Ovary (tissue), 9 donors: ENCODE results near the gene SND1. TPM values are rescaled to one million over a fixed set of nuclear protein-coding genes. Genes with fewer than 3 reads are reported as not detected.

Experiments used
- DNase-seq, 5 donors: peaks; one replicate each; pipeline ENCODE4 v3.0.0-alpha.2; 2019 to 2020
- H3K27ac ChIP-seq, 2 donors: fragments of 200-600 bp; one replicate each; pipeline versions ENCODE4 v1.5.1 to v1.8.0; 2019 to 2022
- H3K27me3 ChIP-seq: fragments of 200-600 bp; one replicate; pipeline ENCODE4 v1.8.0; 2022
- H3K36me3 ChIP-seq: fragments of 200-600 bp; sonication (generic); one replicate; pipeline ENCODE4 v1.5.1; 2019
- H3K4me1 ChIP-seq: one replicate; pipeline ENCODE4 v1.8.1; 2013; ENCODE audit warnings: mild to moderate bottlenecking, moderate library complexity; ENCODE audit not compliant: insufficient read depth
- H3K4me3 ChIP-seq: fragments of 200-600 bp; sonication (generic); one replicate; pipeline ENCODE4 v1.5.1; 2017
- H3K9me3 ChIP-seq, 2 donors: fragments of 200-600 bp in 1 of 2; sonication (generic) in 1 of 2; one replicate each; pipeline versions ENCODE4 v1.5.1 to v1.8.1; 2013 to 2019; ENCODE audit warnings: mild to moderate bottlenecking in 1 of 2, moderate library complexity in 1 of 2
- CTCF ChIP-seq, 3 donors: fragments of 450-650 bp in 2 of 3; fragments of 200-600 bp in 1 of 3; IDR thresholded peaks; one replicate each; pipeline versions ENCODE4 v1.5.1 to v1.8.0; 2016 to 2022; ENCODE audit warnings: antibody characterized with exemption in 3 of 3, mild to moderate bottlenecking in 1 of 3
- EP300 ChIP-seq: sonication (generic); formaldehyde crosslinking; IDR thresholded peaks from one replicate; pipeline ENCODE4 v1.6.1; 2017; ENCODE audit warnings: antibody characterized with exemption
- POLR2A ChIP-seq: fragments of 450-650 bp; IDR thresholded peaks from one replicate; pipeline ENCODE4 v1.6.1; 2017; ENCODE audit warnings: antibody characterized with exemption, mild to moderate bottlenecking, moderate library complexity
- WGBS, 3 donors: extraction: QIAGEN DNeasy Blood & Tissue Kit in 1 of 3; methylation state at CpG; one replicate each; pipeline versions ENCODE4 v1.1.5 to v1.1.7; 2013 to 2017; 5-methylcytosine and 5-hydroxymethylcytosine counted together
- intact Hi-C, 4 donors: fragments of 100-400 bp; cut with DNase I; formaldehyde crosslinking; loops; one replicate each; pipeline versions ENCODE4 v1.11.0 to v1.15.1; 2022 to 2023
- polyA plus RNA-seq, 2 donors: library from polyadenylated mRNA; stranded (reverse); fragments of 200-250 nt in 1 of 2; fragments of 350-450 nt in 1 of 2; fragmentation: Illumina TruSeq in 1 of 2; extraction: RNeasy Lipid Tissue Mini Kit (QIAGEN cat#74804) in 1 of 2; gene quantifications; one replicate each; pipeline ENCODE4 v1.2.3, GENCODE V29; 2013 to 2014
- total RNA-seq, 7 donors: library from RNA; depleted of rRNA in 2 of 7; stranded (reverse); fragments of >200 nt in 2 of 7; fragmentation: NEBNext Ultra II Directional in 3 of 7; extraction: Animal tissue kit (Norgen Biotek cat#: 25700) in 3 of 7; gene quantifications; one replicate each; pipeline versions ENCODE4 v1.1.0 to v1.2.4, GENCODE V29; 2016 to 2023
- donor health status: DM: no; HTN: no; CAD: no; lungs with moderate emphysema.
- donor health status: DM: no; HTN: no; CAD: no.
- donor health status: Bipolar disorder and iron deficiency.
- donor health status: DM: yes; HTN: yes; CAD: no.
- donor health status: DM: no; HTN: no; CAD: no.
- donor health status: DM: yes; HTN: yes; CAD: no.

SND1 gene
- total and polyA plus RNA-seq, 9 donors, result 91.4 to 297 (median 182) TPM

DNA sequence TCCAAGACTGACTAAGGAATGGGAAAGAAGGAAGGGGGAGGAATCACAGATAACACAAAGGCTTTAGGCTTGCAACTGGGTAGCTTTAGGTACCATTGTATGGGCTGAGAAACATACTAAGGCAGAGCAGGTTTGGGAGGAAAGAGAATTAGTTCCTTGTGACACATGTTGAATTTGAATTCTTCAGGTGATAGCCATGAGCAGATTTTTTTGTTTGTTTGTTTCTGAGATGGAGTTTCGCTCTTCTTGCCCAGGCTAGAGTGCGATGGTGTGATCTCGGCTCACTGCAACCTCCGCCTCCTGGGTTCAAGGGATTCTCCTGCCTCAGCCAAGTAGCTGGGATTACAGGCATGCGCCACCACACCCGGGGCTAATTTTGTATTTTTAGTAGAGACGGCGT lies 4.4 kb upstream of the SND1 start:
- no peak for TF ChIP-seq POLR2A
- no peak for TF ChIP-seq EP300
- TF ChIP-seq CTCF (IDR thresholded peaks at IDR 0.05), result no peak
- Histone ChIP-seq H3K27ac (no peak overlapping the region), H3K36me3 (no peaks in the 10 kb centered on the region), H3K4me1 (no peaks in the 10 kb centered on the region), H3K9me3 (no peaks in the 10 kb centered on the region), H3K4me3 (no peak overlapping the region), H3K27me3 (no peaks in the 10 kb centered on the region)
- DNase-seq, result no peak
- 95 to 97% (median 96%) methylated on average over 8 of the region's 8 CpGs for WGBS, 3 donors
- intact Hi-C loops, result no loop called here

DNA sequence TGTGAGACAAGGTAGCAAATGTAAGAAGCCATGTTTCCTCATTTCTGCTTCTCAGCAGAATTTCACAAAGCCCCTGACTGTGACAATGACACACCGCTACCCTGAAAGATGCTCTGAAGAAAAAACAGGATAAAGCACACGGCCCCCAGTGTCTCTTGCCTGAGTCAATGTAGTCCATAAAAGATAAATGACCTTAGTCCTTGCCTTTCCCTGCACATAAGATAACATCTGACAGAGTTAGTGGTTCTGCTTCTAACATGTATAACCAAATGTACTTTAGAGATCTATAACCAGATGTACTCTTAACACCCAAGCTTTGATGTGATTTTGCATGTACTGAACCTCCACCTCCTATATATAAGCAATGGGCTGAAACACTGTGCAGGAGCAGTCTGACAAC lies 3.0 kb upstream of the SND1 start:
- Histone ChIP-seq H3K36me3 (no peaks in the 10 kb centered on the region), H3K27me3 (no peaks in the 10 kb centered on the region), H3K4me3 (no peak overlapping the region), H3K27ac (no peak overlapping the region), H3K9me3 (no peaks in the 10 kb centered on the region), H3K4me1 (peaks cover 3% of the 10 kb centered on the region)
- intact Hi-C loops, result no loop called here
- DNase-seq, result no peak
- no peak for TF ChIP-seq CTCF (IDR thresholded peaks at IDR 0.05)
- no peak for TF ChIP-seq EP300
- TF ChIP-seq POLR2A, result no peak
- 58 to 75% (median 68%) methylated on average over 2 of the region's 2 CpGs for WGBS, 3 donors

- peak overlapping the region; percentile 87 to 95 for H3K27ac ChIP-seq
- intact Hi-C loops, result loop anchor here in 3 of 4 donors (5.0 to 10.0 kb wide), 3 partner anchors 64 to 256 kb away; partner anchors contain the start of genes ARF5 (in 3 of the 3), GCC1 (in 3 of the 3) and ZNF800 (in 1 of the 3)
- peak; percentile 13 to 38 (median 30) for DNase-seq
- peak overlapping the region; percentile 81 for H3K4me3 ChIP-seq
- TF ChIP-seq CTCF (IDR thresholded peaks at IDR 0.05) (no peak), EP300 (no peak), POLR2A (no peak)
- H3K9me3 ChIP-seq, result no peaks in the 10 kb centered on the region
- no peaks in the 10 kb centered on the region for H3K27me3 ChIP-seq
- no peaks in the 10 kb centered on the region for H3K36me3 ChIP-seq
- H3K4me1 ChIP-seq, result peaks cover 8% of the 10 kb centered on the region
- 52 to 59% (median 55%) methylated on average over 28 to 29 of the region's 29 CpGs for WGBS, 3 donors
Observed at GRCh38 chr7:127650847-127651555, 993 bp upstream of the SND1 start.

DNA sequence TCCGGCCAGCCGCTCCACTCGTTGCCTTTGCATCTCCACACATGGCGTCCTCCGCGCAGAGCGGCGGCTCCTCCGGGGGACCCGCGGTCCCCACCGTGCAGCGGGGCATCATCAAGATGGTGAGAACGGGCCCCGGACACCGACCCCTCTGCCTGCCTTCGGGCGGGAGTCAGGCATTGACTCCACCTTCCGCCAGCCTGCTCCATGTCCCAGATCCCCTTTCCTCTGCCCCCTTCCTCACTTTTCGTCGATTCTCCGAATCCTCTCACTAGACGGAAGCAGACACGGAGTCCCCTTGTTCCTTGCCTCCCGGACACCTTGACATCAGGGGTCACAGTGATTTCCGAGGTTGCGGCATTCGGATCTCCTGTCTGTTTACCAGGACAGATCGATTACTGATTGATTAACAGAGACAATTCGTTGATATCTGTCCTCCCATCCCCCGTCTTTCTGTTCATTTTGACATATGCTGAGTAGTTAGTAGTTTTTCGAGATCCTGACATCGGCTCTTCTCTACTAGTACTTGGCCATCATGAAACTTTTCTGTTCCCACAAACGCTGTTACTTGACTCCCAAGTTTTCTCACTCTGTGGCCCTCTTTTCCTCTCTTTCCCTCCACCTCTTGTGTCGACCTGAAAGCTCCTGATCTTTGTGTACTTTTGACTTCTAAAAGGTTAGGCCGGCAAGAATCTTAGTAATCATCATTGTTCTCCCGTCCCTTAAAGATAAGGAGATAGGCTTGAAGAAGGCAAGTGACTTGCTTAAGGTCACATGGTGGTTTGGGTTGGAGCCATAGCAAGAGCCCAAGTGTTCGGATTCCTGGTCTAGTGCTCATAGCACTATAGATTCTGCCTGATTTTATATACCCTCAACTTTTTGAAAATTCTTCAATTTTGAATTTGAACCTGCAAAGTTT lies 597 bp downstream of the SND1 start:
- intact Hi-C loops, result loop anchor here in 3 of 4 donors (5.0 to 10.0 kb wide), 3 partner anchors 65 to 258 kb away; partner anchors contain the start of genes ARF5 (in 3 of the 3), GCC1 (in 3 of the 3) and ZNF800 (in 1 of the 3)
- H3K9me3 ChIP-seq, result no peaks in the 10 kb centered on the region
- peak overlapping the region; percentile 52 to 64 for H3K27ac ChIP-seq
- no peak for TF ChIP-seq POLR2A
- TF ChIP-seq EP300, result no peak
- peak in 1 of 3 donors; percentile 17 for TF ChIP-seq CTCF (IDR thresholded peaks at IDR 0.05)
- H3K36me3 ChIP-seq, result no peaks in the 10 kb centered on the region
- H3K27me3 ChIP-seq, result no peaks in the 10 kb centered on the region
- no peak for DNase-seq
- H3K4me3 ChIP-seq, result peak overlapping the region; percentile 81
- H3K4me1 ChIP-seq, result peaks cover 11% of the 10 kb centered on the region
- 1 to 2% (median 1%) methylated on average over 38 of the region's 38 CpGs for WGBS, 3 donors
